Brain microvascular endothelial cell (primary cell): Measurements from ENCODE around the gene ENPEP.

Experiments
- DNase-seq: peaks from one replicate; pipeline ENCODE4 v3.0.0-alpha.2; 2020
- H3K27ac ChIP-seq: fragments of 250-450 bp; sonication (Bioruptor Pico); 2 replicates; pipeline ENCODE4 v1.5.1; 2020; ENCODE audit warnings: mild to moderate bottlenecking, moderate library complexity
- H3K27me3 ChIP-seq: fragments of 250-450 bp; sonication (Bioruptor Pico); replicated peaks from 2 replicates; pipeline ENCODE4 v1.5.1; 2020; ENCODE audit warnings: mild to moderate bottlenecking
- H3K36me3 ChIP-seq: fragments of 250-450 bp; sonication (Bioruptor Pico); replicated peaks from 2 replicates; pipeline ENCODE4 v1.5.1; 2020; ENCODE audit warnings: mild to moderate bottlenecking
- H3K4me3 ChIP-seq: 2 replicates; pipeline ENCODE4 v1.5.1; 2011; ENCODE audit warnings: low read depth, mild to moderate bottlenecking, control low read depth, low read length, moderate library complexity
- in situ Hi-C: cut with HindIII; loops from 2 replicates; pipeline ENCODE4 v1.10.0; 2017; ENCODE audit warnings: low sequenced_read_pairs, low pct_ligation_motif_present
- TF ChIP-seq, protein P1 (sequence below): IDR thresholded peaks from 2 replicates; pipeline ENCODE4 v1.5.1; 2011; ENCODE audit warnings: low read depth, mild to moderate bottlenecking, moderate library complexity, low read length, control low read depth, inconsistent platforms; ENCODE audit errors: missing control alignments

Gene ENPEP

DNA sequence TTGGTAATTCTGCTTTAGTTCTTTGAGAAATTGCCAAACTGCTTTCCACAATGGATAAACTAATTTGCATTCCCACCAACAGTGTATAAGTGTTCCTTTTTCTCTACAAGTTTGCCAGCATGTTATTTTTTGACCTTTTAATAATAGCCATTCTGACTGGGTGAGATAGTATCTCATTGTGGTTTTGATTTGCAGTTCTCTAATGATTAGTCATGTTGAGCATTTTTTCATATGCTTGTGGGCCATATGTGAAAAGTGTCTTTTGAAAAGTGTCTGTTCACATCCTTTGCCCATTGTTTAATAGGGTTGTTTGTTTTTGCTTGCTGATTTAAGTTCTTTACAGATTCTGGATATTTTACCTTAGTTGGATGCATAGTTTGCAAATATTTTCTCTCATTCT lies 25.9 kb downstream of the ENPEP start:
- TF ChIP-seq, protein P1, sequence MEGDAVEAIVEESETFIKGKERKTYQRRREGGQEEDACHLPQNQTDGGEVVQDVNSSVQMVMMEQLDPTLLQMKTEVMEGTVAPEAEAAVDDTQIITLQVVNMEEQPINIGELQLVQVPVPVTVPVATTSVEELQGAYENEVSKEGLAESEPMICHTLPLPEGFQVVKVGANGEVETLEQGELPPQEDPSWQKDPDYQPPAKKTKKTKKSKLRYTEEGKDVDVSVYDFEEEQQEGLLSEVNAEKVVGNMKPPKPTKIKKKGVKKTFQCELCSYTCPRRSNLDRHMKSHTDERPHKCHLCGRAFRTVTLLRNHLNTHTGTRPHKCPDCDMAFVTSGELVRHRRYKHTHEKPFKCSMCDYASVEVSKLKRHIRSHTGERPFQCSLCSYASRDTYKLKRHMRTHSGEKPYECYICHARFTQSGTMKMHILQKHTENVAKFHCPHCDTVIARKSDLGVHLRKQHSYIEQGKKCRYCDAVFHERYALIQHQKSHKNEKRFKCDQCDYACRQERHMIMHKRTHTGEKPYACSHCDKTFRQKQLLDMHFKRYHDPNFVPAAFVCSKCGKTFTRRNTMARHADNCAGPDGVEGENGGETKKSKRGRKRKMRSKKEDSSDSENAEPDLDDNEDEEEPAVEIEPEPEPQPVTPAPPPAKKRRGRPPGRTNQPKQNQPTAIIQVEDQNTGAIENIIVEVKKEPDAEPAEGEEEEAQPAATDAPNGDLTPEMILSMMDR = no peak
- Histone ChIP-seq H3K4me3 (no peak overlapping the region), H3K36me3 (no peaks in the 10 kb centered on the region), H3K27me3 (no peaks in the 10 kb centered on the region), H3K27ac (no peak overlapping the region)
- in situ Hi-C loops = loop anchor here (25.0 kb wide), 1 partner anchor 490 kb away; no protein-coding TSS in a partner anchor
- DNase-seq = no peak

DNA sequence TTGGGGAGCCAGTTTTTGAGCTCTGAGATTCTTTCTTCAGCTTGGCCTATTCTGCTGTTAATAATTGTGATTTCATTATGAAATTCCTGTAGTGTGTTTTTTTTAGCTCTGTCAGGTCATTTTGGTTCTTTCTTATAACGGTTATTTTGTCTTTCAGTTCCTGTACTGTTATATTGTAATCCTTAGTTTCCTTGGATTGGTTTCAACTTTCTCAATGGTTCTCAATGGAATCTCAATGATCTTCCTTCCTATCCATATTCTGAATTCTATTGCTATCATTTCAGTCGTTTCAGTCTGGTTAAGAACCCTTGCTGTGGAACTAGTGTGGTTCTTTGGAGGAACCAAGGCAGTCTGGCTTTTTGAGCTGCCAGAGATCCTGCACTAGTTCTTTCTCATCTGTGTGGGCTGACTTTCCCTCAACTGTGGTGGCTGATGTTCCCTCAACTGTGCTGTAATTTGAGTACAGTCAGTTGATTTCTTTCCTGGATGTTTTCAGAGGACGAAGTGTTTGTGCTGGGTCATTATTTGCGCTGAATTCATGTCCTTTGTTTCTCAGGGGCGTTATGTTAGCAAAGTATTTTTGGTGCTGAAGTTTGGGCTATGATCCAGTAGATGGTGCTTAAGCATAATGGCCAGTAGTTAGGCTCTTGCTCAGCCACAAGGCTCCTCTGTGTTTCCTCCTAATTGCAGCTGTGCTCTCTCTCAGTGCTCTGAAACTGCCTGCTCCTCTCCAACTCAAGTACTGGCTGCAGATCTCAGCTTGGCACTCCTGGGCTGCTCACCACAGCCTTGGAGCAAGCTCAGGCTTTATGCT lies 27.5 kb downstream of the ENPEP start:
- Histone ChIP-seq H3K4me3 (no peak overlapping the region), H3K27ac (peak overlapping the region; percentile 12), H3K27me3 (no peaks in the 10 kb centered on the region), H3K36me3 (no peaks in the 10 kb centered on the region)
- peak; percentile 33 for DNase-seq
- in situ Hi-C loops = loop anchor here (25.0 kb wide), 1 partner anchor 491 kb away; no protein-coding TSS in a partner anchor
- TF ChIP-seq, protein P1 = no peak

DNA sequence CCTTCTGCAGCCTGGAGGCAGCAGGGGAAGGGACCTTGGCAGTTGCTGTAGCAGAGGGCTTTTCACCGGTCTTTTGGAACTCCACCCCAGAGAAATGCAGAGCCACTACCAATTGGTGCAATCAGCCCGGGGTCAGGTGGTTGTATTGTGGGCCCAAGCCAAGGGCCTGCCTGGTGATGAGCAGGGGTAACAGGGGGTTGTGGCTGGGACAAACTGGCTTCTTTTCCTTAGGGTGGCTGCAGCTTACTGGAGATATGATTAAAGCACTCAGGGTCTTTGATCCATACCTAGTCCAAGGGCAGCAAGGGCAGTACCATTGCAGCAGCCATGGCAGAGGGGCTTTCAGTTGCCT lies 28.1 kb downstream of the ENPEP start:
- Histone ChIP-seq H3K27me3 (no peaks in the 10 kb centered on the region), H3K36me3 (no peaks in the 10 kb centered on the region), H3K27ac (no peak overlapping the region), H3K4me3 (no peak overlapping the region)
- DNase-seq = no peak
- in situ Hi-C loops = loop anchor here (25.0 kb wide), 1 partner anchor 492 kb away; no protein-coding TSS in a partner anchor
- TF ChIP-seq, protein P1 = no peak

DNA sequence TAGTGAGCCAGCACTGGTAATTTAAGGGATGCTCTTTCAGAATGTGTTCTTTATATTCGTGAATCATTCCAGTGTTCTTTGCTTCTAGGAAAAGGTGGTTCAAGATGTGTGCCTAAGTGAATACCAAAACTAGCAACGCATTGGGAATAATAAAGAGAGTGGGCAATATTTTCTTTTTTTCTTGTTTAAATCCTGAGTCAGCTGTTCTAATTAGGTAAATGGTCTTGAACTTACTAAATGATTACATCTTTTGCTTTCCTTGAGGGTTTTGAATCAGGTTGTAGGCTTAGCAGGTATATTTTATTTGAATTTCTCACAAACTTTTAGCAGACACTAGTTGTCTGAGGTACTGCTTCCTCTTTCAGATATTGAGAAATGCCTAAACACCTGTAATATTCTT lies 29.5 kb downstream of the ENPEP start:
- H3K27ac ChIP-seq = no peak overlapping the region
- in situ Hi-C loops = loop anchor here (25.0 kb wide), 1 partner anchor 493 kb away; no protein-coding TSS in a partner anchor
- no peaks in the 10 kb centered on the region for H3K36me3 ChIP-seq
- no peaks in the 10 kb centered on the region for H3K27me3 ChIP-seq
- DNase-seq = no peak
- no peak overlapping the region for H3K4me3 ChIP-seq
- TF ChIP-seq, protein P1 = no peak

DNA sequence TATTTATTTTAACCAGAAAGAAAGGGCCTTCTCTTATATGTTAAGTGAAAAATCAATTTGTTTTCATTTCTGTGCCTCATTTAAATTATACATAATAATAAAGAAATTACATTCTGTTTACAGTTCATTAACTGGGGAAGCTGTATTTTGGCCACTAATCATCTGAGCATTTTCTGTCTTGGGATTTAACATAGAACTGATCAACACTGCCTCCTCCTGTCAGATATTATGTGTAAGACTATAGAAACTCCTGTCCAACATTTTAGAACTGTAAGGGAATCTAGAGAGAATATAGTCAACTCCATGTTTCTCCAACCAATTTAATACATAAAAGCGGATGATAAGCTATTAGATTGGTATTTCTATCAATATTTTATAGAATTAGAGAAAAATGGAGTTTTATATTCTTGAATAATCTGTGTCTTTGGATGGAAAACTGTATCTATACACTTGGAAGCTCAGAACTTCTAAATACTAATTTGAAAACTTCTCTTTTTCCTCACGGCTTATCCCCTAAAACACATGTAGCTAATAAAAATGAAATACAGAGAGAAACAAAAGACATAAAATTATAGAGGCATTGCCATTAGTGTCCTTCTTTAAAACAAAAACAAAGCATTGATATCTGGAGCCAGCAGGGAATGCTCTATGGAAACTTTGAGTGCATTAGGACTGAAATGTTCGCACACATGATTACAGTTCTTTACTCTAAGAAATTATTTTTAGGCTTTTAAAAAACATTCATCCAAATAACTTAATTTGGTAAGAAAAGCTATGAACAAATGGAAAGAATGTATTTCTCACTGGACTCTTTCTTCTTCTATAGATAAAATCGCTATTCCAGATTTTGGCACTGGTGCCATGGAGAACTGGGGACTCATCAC lies 33.1 kb downstream of the ENPEP start:
- in situ Hi-C loops = loop anchor here (25.0 kb wide), 1 partner anchor 497 kb away; no protein-coding TSS in a partner anchor
- no peaks in the 10 kb centered on the region for H3K27me3 ChIP-seq
- H3K27ac ChIP-seq = no peak overlapping the region
- H3K36me3 ChIP-seq = no peaks in the 10 kb centered on the region
- no peak overlapping the region for H3K4me3 ChIP-seq
- DNase-seq = no peak
- TF ChIP-seq, protein P1 = peak; percentile 30
